ENCODE results near the gene RGS10.

RGS10 gene

GRCh38 chr10:119453313-119453712 lies 89.2 kb downstream of the RGS10 start:
- no peak overlapping the region for H3K27ac Mint-ChIP-seq
- peaks cover 16% of the 10 kb centered on the region for H3K36me3 Mint-ChIP-seq (ENCODE audit: low read depth)
- no peak for TF ChIP-seq CTCF (IDR thresholded peaks at IDR 0.05)
- H3K9me3 Mint-ChIP-seq = no peaks in the 10 kb centered on the region
- no peak for DNase-seq
- H3K27me3 Mint-ChIP-seq (ENCODE audit: low read depth, poor library complexity) = no peaks in the 10 kb centered on the region
- H3K4me1 Mint-ChIP-seq = peaks cover 32% of the 10 kb centered on the region
- no peak overlapping the region for H3K4me3 Mint-ChIP-seq

- DNase-seq = no peak
- H3K36me3 Mint-ChIP-seq (ENCODE audit: low read depth) = peaks cover 16% of the 10 kb centered on the region
- TF ChIP-seq CTCF (IDR thresholded peaks at IDR 0.05) = no peak
- no peak overlapping the region for H3K4me3 Mint-ChIP-seq
- peaks cover 38% of the 10 kb centered on the region for H3K4me1 Mint-ChIP-seq
- no peak overlapping the region for H3K27ac Mint-ChIP-seq
- no peaks in the 10 kb centered on the region for H3K9me3 Mint-ChIP-seq
- no peaks in the 10 kb centered on the region for H3K27me3 Mint-ChIP-seq (ENCODE audit: low read depth, poor library complexity)
These were observed 90.1 kb downstream of the RGS10 start for GRCh38 chr10:119452396-119452795.

GRCh38 chr10:119451300-119451896 lies 91.1 kb downstream of the RGS10 start:
- DNase-seq = no peak
- TF ChIP-seq CTCF (IDR thresholded peaks at IDR 0.05) = no peak
- Mint-ChIP-seq H3K4me1 (peaks cover 45% of the 10 kb centered on the region), H3K36me3 (ENCODE audit: low read depth) (peaks cover 20% of the 10 kb centered on the region), H3K27me3 (ENCODE audit: low read depth, poor library complexity) (no peaks in the 10 kb centered on the region), H3K4me3 (no peak overlapping the region), H3K27ac (no peak overlapping the region), H3K9me3 (no peaks in the 10 kb centered on the region)

GRCh38 chr10:119450606-119451299 lies 91.8 kb downstream of the RGS10 start:
- H3K27me3 Mint-ChIP-seq (ENCODE audit: low read depth, poor library complexity) = no peaks in the 10 kb centered on the region
- peaks cover 16% of the 10 kb centered on the region for H3K36me3 Mint-ChIP-seq (ENCODE audit: low read depth)
- no peak for TF ChIP-seq CTCF (IDR thresholded peaks at IDR 0.05)
- no peaks in the 10 kb centered on the region for H3K9me3 Mint-ChIP-seq
- DNase-seq = no peak
- no peak overlapping the region for H3K4me3 Mint-ChIP-seq
- peaks cover 45% of the 10 kb centered on the region for H3K4me1 Mint-ChIP-seq
- no peak overlapping the region for H3K27ac Mint-ChIP-seq

Data from nephron progenitor cell (in vitro differentiated cells).